GM12864 (cell line): Measurements from ENCODE around the gene CPNE5.
"Not testable (repeated sequence)": the region's sequence is repeated elsewhere in the genome, so short reads cannot be mapped to it uniquely, and the experiment has no call there.

Source experiments
- DNase-seq: peaks from one replicate; pipeline ENCODE4 v3.0.0-alpha.2; 2011; ENCODE audit warnings: low read depth
- H3K4me3 ChIP-seq: 2 replicates; pipeline ENCODE4 v1.5.1; 2011; ENCODE audit warnings: mild to moderate bottlenecking, low read depth, low read length, control low read depth
- TF ChIP-seq, protein P1 (sequence below): IDR thresholded peaks from 2 replicates; pipeline ENCODE4 v1.5.1; 2011; ENCODE audit warnings: low read depth, mild to moderate bottlenecking, moderate library complexity, low read length, control low read depth, inconsistent platforms; ENCODE audit errors: missing control alignments

CPNE5 gene

DNA sequence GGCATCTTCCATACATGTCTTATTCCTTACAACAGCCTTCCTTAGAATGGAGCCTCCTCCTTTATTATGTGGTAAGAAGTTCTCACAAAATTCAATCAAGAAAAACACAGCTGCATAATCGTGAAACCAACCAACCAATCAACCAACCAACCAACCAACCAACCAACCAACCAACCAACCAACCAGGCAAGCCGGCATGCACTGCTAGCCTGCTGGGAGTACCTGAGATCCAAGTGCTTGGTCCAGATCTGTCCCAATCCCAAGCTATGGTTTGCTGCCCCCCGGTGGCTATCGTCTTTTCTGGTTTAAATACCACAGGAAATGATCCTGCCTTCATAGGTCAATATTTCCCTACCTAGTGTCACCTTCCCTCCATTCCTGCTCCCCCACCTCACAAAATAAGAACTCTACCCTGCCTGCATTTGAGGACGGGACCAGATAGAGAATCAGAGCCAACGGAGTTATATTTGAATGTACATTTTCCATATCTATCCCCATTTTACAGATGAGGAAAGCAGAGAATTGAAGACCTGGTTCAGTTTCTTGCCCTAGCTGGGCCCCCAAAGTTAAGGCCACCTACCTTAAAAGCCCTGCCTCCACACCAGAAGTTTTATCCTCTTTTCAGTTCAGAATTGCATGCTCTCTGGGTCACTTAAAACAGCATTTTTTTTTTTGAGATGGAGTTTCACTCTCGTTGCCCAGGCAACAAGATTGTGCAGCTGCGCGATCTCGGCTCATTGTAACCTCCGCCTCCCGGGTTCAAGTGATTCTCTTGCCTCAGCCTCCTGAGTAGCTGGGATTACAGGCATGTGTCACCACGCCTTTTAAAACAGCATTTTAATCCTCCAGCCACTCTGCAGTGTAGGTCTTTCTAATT lies 114.5 kb downstream of the CPNE5 start:
- H3K4me3 ChIP-seq = no peak overlapping the region
- TF ChIP-seq, protein P1, sequence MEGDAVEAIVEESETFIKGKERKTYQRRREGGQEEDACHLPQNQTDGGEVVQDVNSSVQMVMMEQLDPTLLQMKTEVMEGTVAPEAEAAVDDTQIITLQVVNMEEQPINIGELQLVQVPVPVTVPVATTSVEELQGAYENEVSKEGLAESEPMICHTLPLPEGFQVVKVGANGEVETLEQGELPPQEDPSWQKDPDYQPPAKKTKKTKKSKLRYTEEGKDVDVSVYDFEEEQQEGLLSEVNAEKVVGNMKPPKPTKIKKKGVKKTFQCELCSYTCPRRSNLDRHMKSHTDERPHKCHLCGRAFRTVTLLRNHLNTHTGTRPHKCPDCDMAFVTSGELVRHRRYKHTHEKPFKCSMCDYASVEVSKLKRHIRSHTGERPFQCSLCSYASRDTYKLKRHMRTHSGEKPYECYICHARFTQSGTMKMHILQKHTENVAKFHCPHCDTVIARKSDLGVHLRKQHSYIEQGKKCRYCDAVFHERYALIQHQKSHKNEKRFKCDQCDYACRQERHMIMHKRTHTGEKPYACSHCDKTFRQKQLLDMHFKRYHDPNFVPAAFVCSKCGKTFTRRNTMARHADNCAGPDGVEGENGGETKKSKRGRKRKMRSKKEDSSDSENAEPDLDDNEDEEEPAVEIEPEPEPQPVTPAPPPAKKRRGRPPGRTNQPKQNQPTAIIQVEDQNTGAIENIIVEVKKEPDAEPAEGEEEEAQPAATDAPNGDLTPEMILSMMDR = peak; percentile 56
- no peak for DNase-seq

DNA sequence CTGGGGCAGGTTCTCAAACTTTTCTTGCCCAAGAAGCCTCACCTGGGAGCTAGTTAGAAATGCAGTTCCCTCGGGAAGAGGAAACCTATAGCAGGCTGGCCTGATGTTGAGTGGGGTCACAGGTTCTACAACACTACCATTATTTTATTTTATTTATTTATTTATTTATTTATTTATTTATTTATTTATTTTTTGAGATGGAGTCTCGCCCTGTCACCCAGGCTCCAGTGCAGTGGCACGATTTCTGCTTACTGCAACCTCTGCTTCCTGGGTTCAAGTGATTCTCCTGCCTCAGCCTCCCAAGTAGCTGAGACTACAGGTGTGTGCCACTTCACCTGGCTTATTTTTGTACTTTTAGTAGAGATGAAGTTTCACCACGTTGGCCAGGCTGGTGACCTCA lies 115.3 kb downstream of the CPNE5 start:
- H3K4me3 ChIP-seq, DNase-seq: not testable (repeated sequence)

DNA sequence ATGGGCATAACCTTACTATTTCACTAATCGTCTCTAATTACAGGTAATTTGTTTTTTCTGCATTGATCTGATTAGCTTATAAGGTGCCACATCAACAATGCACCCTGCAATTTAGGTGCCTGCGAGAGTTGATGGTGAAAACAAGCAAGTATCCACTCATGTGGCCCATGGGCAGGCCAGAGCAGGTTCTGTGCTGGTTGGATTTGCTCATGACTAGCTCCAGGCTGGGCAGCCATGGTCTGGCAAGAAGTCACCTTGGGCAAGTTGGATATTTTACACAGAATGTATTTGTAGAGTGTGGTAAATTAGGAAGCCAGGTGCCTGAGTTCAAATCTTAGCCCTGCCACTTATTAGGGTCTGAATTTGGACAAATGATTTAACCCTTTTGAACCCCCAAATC lies 116.4 kb downstream of the CPNE5 start:
- H3K4me3 ChIP-seq = no peak overlapping the region
- TF ChIP-seq, protein P1 = no peak
- no peak for DNase-seq

DNA sequence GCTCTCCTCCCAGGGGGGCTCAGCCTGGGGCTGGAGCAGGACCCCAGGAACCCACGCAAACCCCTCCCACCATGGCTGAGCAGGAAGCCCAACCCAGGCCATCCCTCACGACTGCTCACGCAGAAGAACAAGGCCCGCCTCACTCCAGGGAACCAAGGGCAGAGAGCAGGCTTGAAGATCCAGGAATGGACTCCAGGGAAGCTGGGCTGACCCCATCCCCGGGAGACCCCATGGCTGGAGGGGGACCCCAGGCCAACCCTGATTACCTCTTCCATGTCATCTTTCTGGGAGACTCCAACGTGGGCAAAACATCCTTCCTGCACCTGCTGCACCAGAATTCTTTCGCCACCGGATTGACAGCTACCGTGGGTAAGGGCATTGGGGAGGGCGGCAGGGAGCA lies 116.9 kb downstream of the CPNE5 start:
- H3K4me3 ChIP-seq = no peak overlapping the region
- no peak for DNase-seq
- TF ChIP-seq, protein P1 = no peak

DNA sequence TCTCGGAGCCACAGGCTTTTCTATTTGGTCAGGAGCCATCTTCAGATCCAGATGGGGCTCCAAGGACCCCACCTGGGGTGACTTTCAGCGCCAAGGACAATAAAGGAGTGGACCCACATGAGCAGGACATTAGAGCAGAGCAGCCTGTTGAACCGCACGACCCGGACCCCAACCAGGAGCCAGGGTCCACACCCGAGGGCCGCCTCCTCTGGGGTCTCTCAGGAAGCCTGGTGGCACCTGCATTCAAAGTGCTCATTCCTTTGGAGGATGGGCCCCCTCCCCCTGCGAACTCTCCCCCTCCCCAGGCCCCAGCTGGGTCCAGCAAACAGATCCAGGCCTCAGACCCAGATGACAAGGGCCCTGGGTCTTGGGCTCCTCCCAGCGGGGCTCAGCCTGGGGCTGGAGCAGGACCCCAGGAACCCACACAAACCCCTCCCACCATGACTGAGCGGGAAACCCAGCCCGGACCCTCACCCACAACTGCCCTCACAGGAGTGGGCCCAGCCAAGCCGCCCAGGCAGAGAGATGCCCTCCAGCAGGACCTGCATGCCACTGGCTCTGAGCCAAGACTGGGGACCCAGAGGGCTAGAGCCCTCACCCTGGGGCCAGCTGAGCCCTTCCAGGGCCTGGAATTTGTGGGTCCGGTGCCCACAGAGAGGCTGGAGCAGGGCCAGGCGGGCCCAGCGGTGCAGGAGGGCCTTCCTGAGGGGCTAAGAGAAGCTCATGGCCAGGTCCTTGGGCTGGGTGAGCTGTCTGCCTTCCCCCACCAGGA lies 117.7 kb downstream of the CPNE5 start:
- H3K4me3 ChIP-seq = no peak overlapping the region
- TF ChIP-seq, protein P1 = no peak
- DNase-seq = no peak

DNA sequence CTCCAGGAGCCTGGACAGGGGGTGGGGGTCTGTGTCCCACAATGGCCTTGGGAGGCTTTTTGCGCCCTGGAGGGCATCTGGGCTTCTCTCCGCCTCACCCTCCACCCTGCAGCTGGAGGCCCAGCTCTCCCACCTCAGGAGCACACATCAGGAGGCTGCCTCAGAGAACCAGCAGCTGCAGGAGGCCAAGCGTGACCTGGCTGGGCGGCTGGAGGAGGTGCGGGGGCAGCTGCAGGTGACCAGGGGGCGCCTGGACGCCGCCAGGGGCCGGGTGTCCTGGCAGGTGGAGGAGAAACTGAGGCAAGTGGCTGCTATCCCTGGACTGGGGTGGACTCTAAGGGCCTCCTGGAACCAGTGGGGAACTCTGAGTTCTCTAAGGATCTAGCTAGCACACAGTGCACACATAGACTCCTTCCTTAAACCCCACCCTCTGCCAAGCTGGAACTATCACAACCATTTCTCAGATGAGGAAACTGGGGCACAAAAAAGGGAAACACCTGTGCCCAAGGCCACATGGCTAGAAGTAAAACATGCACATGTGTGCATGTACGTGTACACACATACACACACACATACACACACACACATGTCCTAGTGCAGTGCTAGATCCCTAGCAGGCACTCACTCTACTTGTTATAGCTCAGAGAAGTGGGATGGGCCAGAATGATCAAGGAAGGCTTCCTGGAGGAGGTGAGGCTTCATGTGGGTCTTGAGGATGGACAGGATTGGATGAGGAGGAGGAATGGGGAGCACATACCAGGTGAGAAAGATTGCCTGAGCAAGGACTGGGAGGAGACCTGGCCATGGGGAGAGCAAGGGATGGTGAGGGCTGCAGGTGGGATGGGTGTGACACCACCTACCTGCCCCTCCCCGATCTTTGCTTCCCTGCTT lies 118.7 kb downstream of the CPNE5 start:
- TF ChIP-seq, protein P1 = no peak
- no peak overlapping the region for H3K4me3 ChIP-seq
- DNase-seq = no peak

DNA sequence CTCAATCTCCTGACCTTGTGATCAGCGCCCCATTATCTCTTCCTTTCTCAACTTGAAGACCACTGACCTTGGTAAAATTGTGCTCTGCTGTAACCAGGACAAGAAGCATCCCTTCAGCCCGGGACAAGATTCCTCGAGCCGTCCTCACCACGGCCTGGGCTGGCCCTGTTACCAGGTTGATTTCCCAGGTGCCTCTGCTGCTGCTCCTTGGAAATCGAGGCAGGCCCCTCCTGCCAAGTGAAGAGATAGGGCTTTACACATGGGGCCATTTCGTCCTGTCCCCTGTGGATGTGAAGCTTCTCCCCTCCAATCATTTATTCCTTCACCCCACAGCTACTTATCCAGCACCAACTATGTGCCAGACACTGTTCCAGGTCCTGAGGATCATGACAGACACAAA lies 120.1 kb downstream of the CPNE5 start:
- no peak overlapping the region for H3K4me3 ChIP-seq
- TF ChIP-seq, protein P1 = no peak
- no peak for DNase-seq
